Measurements from ENCODE around the gene L2HGDH. TPM values are rescaled to one million over a fixed set of nuclear protein-coding genes. Genes with fewer than 3 reads are reported as not detected.

The L2HGDH gene
- total RNA-seq, 1 donor: 3.6 TPM

DNA sequence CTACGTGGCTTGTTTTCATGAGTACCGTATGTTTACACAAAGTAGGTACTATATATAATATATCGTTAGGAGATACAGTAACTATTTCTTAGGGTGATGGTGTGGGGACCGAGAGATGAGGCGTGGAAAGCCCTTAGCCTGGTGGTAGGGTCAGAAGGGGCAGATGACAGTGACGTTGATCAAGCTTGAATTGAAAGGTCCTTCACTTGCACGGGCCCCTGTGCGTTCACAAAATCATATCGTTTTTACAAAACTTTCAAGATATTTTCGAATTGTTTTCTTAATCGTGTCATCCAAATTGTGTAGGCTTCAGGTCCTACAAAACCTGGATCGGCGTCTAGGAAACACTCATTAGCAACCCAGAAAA, 79.8 kb downstream of the L2HGDH start:
- peaks cover 27% of the 10 kb centered on the region for H4K20me1 ChIP-seq (ENCODE audit: insufficient read depth, low read length)
- H3K79me2 ChIP-seq (ENCODE audit: insufficient read depth, low read length): peaks cover 36% of the 10 kb centered on the region
- DNase-seq (ENCODE audit: insufficient read length, low spot score, missing footprints): peak; percentile 31
- H3K27ac ChIP-seq (ENCODE audit: low read depth, low read length): peak overlapping the region; percentile 84
- H3K4me3 ChIP-seq (ENCODE audit: insufficient read depth, low read length): peak overlapping the region; percentile 89
- H3K4me1 ChIP-seq (ENCODE audit: insufficient read depth, low read length): peaks cover 18% of the 10 kb centered on the region
- no peaks in the 10 kb centered on the region for H3K9me3 ChIP-seq (ENCODE audit: low read depth, low read length)
- no peaks in the 10 kb centered on the region for H3K36me3 ChIP-seq (ENCODE audit: insufficient read depth, low read length)
- peak overlapping the region; percentile 98 for H2AFZ ChIP-seq (ENCODE audit: low read length)
- no peaks in the 10 kb centered on the region for H3K27me3 ChIP-seq (ENCODE audit: insufficient read depth, low read length)
- H3K4me2 ChIP-seq (ENCODE audit: insufficient read depth, low read length): peak overlapping the region; percentile 90
- TF ChIP-seq, protein P1, sequence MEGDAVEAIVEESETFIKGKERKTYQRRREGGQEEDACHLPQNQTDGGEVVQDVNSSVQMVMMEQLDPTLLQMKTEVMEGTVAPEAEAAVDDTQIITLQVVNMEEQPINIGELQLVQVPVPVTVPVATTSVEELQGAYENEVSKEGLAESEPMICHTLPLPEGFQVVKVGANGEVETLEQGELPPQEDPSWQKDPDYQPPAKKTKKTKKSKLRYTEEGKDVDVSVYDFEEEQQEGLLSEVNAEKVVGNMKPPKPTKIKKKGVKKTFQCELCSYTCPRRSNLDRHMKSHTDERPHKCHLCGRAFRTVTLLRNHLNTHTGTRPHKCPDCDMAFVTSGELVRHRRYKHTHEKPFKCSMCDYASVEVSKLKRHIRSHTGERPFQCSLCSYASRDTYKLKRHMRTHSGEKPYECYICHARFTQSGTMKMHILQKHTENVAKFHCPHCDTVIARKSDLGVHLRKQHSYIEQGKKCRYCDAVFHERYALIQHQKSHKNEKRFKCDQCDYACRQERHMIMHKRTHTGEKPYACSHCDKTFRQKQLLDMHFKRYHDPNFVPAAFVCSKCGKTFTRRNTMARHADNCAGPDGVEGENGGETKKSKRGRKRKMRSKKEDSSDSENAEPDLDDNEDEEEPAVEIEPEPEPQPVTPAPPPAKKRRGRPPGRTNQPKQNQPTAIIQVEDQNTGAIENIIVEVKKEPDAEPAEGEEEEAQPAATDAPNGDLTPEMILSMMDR (IDR thresholded peaks at IDR 0.05; ENCODE audit: extremely low read depth, low read depth, low read length): no peak

GRCh38 chr14:50231475-50232275, 80.4 kb downstream of the L2HGDH start, which contains the start of gene SOS2:
TSS of gene SOS2 (minus strand) at chr14:50231578. CDS start at chr14:50231283, 295 bp downstream.
- peaks cover 18% of the 10 kb centered on the region for H3K4me1 ChIP-seq (ENCODE audit: insufficient read depth, low read length)
- peak within 1 kb of the TSS; percentile 86 for H3K27ac ChIP-seq (ENCODE audit: low read depth, low read length)
- peak; percentile 99 for DNase-seq (ENCODE audit: insufficient read length, low spot score, missing footprints)

GRCh38 chr14:50230701-50231474, 81.1 kb downstream of the L2HGDH start:
- TF ChIP-seq, protein P1 (IDR thresholded peaks at IDR 0.05; ENCODE audit: extremely low read depth, low read depth, low read length): no peak
- Histone ChIP-seq H3K4me2 (ENCODE audit: insufficient read depth, low read length) (peak overlapping the region; percentile 100), H3K36me3 (ENCODE audit: insufficient read depth, low read length) (no peaks in the 10 kb centered on the region), H3K4me1 (ENCODE audit: insufficient read depth, low read length) (peaks cover 24% of the 10 kb centered on the region), H3K27ac (ENCODE audit: low read depth, low read length) (peak overlapping the region; percentile 86), H3K79me2 (ENCODE audit: insufficient read depth, low read length) (peaks cover 50% of the 10 kb centered on the region), H2AFZ (ENCODE audit: low read length) (peak overlapping the region; percentile 85), H3K27me3 (ENCODE audit: insufficient read depth, low read length) (no peaks in the 10 kb centered on the region), H3K4me3 (ENCODE audit: insufficient read depth, low read length) (peak overlapping the region; percentile 89), H4K20me1 (ENCODE audit: insufficient read depth, low read length) (peaks cover 39% of the 10 kb centered on the region), H3K9me3 (ENCODE audit: low read depth, low read length) (no peaks in the 10 kb centered on the region)
- DNase-seq (ENCODE audit: insufficient read length, low spot score, missing footprints): peak; percentile 83

More at GRCh38 chr14:50231475-50232275, 80.4 kb downstream of the L2HGDH start, which contains the start of gene SOS2:
- H4K20me1 ChIP-seq (ENCODE audit: insufficient read depth, low read length): peaks cover 32% of the 10 kb centered on the region
- no peaks in the 10 kb centered on the region for H3K36me3 ChIP-seq (ENCODE audit: insufficient read depth, low read length)
- TF ChIP-seq, protein P1 (IDR thresholded peaks at IDR 0.05; ENCODE audit: extremely low read depth, low read depth, low read length): no peak
- peak within 1 kb of the TSS; percentile 100 for H3K4me2 ChIP-seq (ENCODE audit: insufficient read depth, low read length)
- H3K4me3 ChIP-seq (ENCODE audit: insufficient read depth, low read length): peak within 1 kb of the TSS; percentile 89
- H3K79me2 ChIP-seq (ENCODE audit: insufficient read depth, low read length): peaks cover 42% of the 10 kb centered on the region
- no peaks in the 10 kb centered on the region for H3K9me3 ChIP-seq (ENCODE audit: low read depth, low read length)
- H3K27me3 ChIP-seq (ENCODE audit: insufficient read depth, low read length): no peaks in the 10 kb centered on the region
- peak within 1 kb of the TSS; percentile 98 for H2AFZ ChIP-seq (ENCODE audit: low read length)

DNA sequence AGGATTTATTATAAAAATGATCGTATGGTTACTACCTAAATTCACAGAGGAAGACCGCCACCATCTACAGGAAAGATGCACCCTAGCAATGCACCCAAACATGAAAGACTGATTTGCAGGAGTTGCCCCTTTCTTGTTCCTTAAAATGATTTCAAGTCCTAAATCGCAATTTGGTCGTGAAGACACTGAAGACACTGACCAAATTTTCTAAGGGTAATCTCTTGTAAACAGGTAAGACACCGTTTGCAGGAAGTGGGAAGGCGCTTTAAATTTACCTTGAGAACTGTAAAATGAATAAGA, 81.7 kb downstream of the L2HGDH start:
- Histone ChIP-seq H3K9me3 (ENCODE audit: low read depth, low read length) (no peaks in the 10 kb centered on the region), H2AFZ (ENCODE audit: low read length) (peak overlapping the region; percentile 85), H3K4me2 (ENCODE audit: insufficient read depth, low read length) (peak overlapping the region; percentile 100), H3K36me3 (ENCODE audit: insufficient read depth, low read length) (no peaks in the 10 kb centered on the region), H3K4me1 (ENCODE audit: insufficient read depth, low read length) (peaks cover 29% of the 10 kb centered on the region), H3K4me3 (ENCODE audit: insufficient read depth, low read length) (peak overlapping the region; percentile 89), H3K79me2 (ENCODE audit: insufficient read depth, low read length) (peaks cover 54% of the 10 kb centered on the region), H3K27ac (ENCODE audit: low read depth, low read length) (peak overlapping the region; percentile 86), H3K27me3 (ENCODE audit: insufficient read depth, low read length) (no peaks in the 10 kb centered on the region), H4K20me1 (ENCODE audit: insufficient read depth, low read length) (peaks cover 43% of the 10 kb centered on the region)
- no peak for DNase-seq (ENCODE audit: insufficient read length, low spot score, missing footprints)
- TF ChIP-seq, protein P1 (IDR thresholded peaks at IDR 0.05; ENCODE audit: extremely low read depth, low read depth, low read length): no peak
